Endodermal cell (in vitro differentiated cells): ENCODE results near the gene KIF1B. TPM values are rescaled to one million over a fixed set of nuclear protein-coding genes. Genes with fewer than 3 reads are reported as not detected.

Experiments
- DNase-seq: peaks from one replicate; pipeline ENCODE4 v3.0.0-alpha.2; 2017
- H3K27ac ChIP-seq: 2 replicates; pipeline ENCODE4 v1.5.1; 2013; ENCODE audit warnings: mild to moderate bottlenecking, low read depth, low read length, moderate library complexity
- H3K27me3 ChIP-seq: 2 replicates; pipeline ENCODE4 v1.6.1; 2013; ENCODE audit warnings: mild to moderate bottlenecking, low read length, moderate library complexity; ENCODE audit not compliant: insufficient read depth, control insufficient read depth, poor library complexity, severe bottlenecking
- H3K36me3 ChIP-seq: 2 replicates; pipeline ENCODE4 v1.7.0; 2013; ENCODE audit warnings: mild to moderate bottlenecking, low read length, moderate library complexity; ENCODE audit not compliant: control insufficient read depth, insufficient read depth
- H3K4me1 ChIP-seq: one replicate; pipeline ENCODE4 v1.7.0; 2013; ENCODE audit warnings: low read length; ENCODE audit not compliant: control insufficient read depth, insufficient read depth
- H3K4me3 ChIP-seq: 2 replicates; pipeline ENCODE4 v1.5.1; 2013; ENCODE audit warnings: mild to moderate bottlenecking, low read length, moderate library complexity
- H3K9ac ChIP-seq: 2 replicates; pipeline ENCODE4 v1.6.1; 2013; ENCODE audit warnings: mild to moderate bottlenecking, low read length, moderate library complexity; ENCODE audit not compliant: poor library complexity, severe bottlenecking; ENCODE audit errors: extremely low read depth
- H3K9me3 ChIP-seq: 2 replicates; pipeline ENCODE4 v1.6.1; 2013; ENCODE audit warnings: mild to moderate bottlenecking, low read length, moderate library complexity; ENCODE audit not compliant: control insufficient read depth
- H3K27ac Mint-ChIP-seq: 2 replicates; pipeline ENCODE4 v1.8.0; 2020; ENCODE audit warnings: mixed read lengths
- H3K27me3 Mint-ChIP-seq: 2 replicates; pipeline ENCODE4 v1.8.0; 2021; ENCODE audit warnings: mild to moderate bottlenecking, mixed read lengths; ENCODE audit not compliant: insufficient read depth
- H3K36me3 Mint-ChIP-seq: 2 replicates; pipeline ENCODE4 v1.8.0; 2020; ENCODE audit warnings: low read depth, mixed read lengths
- H3K4me1 Mint-ChIP-seq: 2 replicates; pipeline ENCODE4 v1.8.0; 2020; ENCODE audit warnings: mixed read lengths
- H3K4me3 Mint-ChIP-seq: 2 replicates; pipeline ENCODE4 v1.8.0; 2020; ENCODE audit warnings: mild to moderate bottlenecking, moderate library complexity, mixed read lengths
- H3K9me3 Mint-ChIP-seq: 2 replicates; pipeline ENCODE4 v1.8.0; 2020; ENCODE audit warnings: mild to moderate bottlenecking, mixed read lengths
- WGBS, 2 experiments: methylation state at CpG; one replicate each; pipeline versions ENCODE4 v1.1.5 to v1.1.7; 2013; ENCODE audit warnings: missing lambda C conversion rate in 2 of 2, mixed read lengths in 1 of 2; ENCODE audit not compliant: insufficient coverage in 1 of 2, insufficient read length in 1 of 2; 5-methylcytosine and 5-hydroxymethylcytosine counted together
- total RNA-seq, 2 donors: library from RNA; stranded (reverse); fragmentation: NEBNext Ultra II Directional in 1 of 2; extraction: Animal tissue kit (Norgen Biotek cat#: 25700) in 1 of 2; gene quantifications; 2 replicates in 1 of 2; 3 replicates in 1 of 2; pipeline ENCODE4 v1.2.1, GENCODE V29; 2021
- TF ChIP-seq, protein P1 (sequence below): fragments of 200-600 bp; sonication (generic); conservative IDR thresholded peaks from 2 replicates; pipeline ENCODE4 v1.5.0; 2021; ENCODE audit warnings: antibody characterized with exemption, mild to moderate bottlenecking

The KIF1B gene
- total RNA-seq, 2 donors from 2014 or later: 71.5 to 74.2 TPM

DNA sequence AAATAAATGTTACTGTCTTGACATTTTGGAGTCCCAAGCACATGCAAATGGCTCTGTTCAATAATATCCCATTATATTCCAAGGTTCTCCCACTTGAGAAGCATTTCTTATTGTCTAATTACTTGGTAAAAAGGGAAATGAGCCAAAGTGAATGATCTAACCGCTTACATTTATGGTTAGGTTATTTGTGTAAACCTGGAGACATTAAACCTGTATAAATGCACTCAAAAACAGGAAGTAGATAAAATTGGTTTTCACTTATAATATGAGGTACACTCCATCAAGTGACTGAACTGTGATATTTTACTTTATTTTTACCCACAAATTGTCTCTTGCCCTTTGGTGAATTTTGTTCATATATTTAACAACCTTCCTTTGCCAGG is 26.8 kb downstream of the KIF1B start:
- 92% methylated on average over 1 of the region's 1 CpG; no CpG with 5 or more reads in 1 of the 2 experiments for WGBS, 2 experiments
- H3K4me3 ChIP-seq: no peak overlapping the region
- H3K9ac ChIP-seq: no peak overlapping the region
- H3K36me3 ChIP-seq: peaks cover 43% of the 10 kb centered on the region
- H3K4me1 Mint-ChIP-seq: peaks cover 4% of the 10 kb centered on the region
- H3K27ac ChIP-seq: no peak overlapping the region
- no peaks in the 10 kb centered on the region for H3K27me3 ChIP-seq
- no peak for DNase-seq
- H3K9me3 Mint-ChIP-seq: no peaks in the 10 kb centered on the region
- no peaks in the 10 kb centered on the region for H3K9me3 ChIP-seq
- H3K36me3 Mint-ChIP-seq: peaks cover 25% of the 10 kb centered on the region
- H3K27ac Mint-ChIP-seq: no peak overlapping the region
- no peak overlapping the region for H3K4me3 Mint-ChIP-seq
- TF ChIP-seq, protein P1, sequence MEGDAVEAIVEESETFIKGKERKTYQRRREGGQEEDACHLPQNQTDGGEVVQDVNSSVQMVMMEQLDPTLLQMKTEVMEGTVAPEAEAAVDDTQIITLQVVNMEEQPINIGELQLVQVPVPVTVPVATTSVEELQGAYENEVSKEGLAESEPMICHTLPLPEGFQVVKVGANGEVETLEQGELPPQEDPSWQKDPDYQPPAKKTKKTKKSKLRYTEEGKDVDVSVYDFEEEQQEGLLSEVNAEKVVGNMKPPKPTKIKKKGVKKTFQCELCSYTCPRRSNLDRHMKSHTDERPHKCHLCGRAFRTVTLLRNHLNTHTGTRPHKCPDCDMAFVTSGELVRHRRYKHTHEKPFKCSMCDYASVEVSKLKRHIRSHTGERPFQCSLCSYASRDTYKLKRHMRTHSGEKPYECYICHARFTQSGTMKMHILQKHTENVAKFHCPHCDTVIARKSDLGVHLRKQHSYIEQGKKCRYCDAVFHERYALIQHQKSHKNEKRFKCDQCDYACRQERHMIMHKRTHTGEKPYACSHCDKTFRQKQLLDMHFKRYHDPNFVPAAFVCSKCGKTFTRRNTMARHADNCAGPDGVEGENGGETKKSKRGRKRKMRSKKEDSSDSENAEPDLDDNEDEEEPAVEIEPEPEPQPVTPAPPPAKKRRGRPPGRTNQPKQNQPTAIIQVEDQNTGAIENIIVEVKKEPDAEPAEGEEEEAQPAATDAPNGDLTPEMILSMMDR: no peak
- no peaks in the 10 kb centered on the region for H3K27me3 Mint-ChIP-seq
- no peaks in the 10 kb centered on the region for H3K4me1 ChIP-seq

- Histone ChIP-seq H3K9ac (no peak overlapping the region), H3K27ac (no peak overlapping the region), H3K4me1 (no peaks in the 10 kb centered on the region), H3K36me3 (peaks cover 23% of the 10 kb centered on the region), H3K27me3 (no peaks in the 10 kb centered on the region), H3K4me3 (no peak overlapping the region), H3K9me3 (peaks cover 6% of the 10 kb centered on the region)
- 96 to 97% methylated on average over 6 of the region's 7 CpGs for WGBS, 2 experiments
- DNase-seq: no peak
- no peak overlapping the region for H3K27ac Mint-ChIP-seq
- H3K4me1 Mint-ChIP-seq: peaks cover 6% of the 10 kb centered on the region
- H3K27me3 Mint-ChIP-seq: no peaks in the 10 kb centered on the region
- TF ChIP-seq, protein P1: no peak
- peaks cover 25% of the 10 kb centered on the region for H3K36me3 Mint-ChIP-seq
- no peaks in the 10 kb centered on the region for H3K9me3 Mint-ChIP-seq
- H3K4me3 Mint-ChIP-seq: no peak overlapping the region
These were observed 31.8 kb downstream of the KIF1B start for GRCh38 chr1:10242135-10242534.

DNA sequence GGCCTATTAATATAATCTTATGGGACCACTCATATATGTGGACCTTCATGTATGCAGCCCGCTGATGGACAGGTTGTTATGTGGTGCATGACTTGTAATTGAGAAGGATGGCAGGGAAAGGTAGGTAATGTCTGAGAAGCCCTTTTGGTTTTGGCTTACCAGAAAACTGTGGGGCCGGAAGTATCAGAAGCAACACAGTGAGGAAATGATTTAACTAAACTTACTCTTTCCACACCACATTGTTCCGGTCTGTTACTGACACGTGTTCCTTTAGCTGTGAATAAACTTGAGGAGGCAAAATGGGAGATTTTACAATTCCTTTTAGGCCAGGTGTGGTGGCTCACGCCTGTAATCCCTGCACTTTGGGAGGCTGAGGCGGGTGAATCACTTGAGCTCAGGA is 32.4 kb downstream of the KIF1B start:
- H3K9ac ChIP-seq: no peak overlapping the region
- Mint-ChIP-seq H3K36me3 (peaks cover 20% of the 10 kb centered on the region), H3K4me3 (no peak overlapping the region), H3K27me3 (no peaks in the 10 kb centered on the region), H3K27ac (no peak overlapping the region), H3K4me1 (peaks cover 6% of the 10 kb centered on the region), H3K9me3 (no peaks in the 10 kb centered on the region)
- no peaks in the 10 kb centered on the region for H3K4me1 ChIP-seq
- no peak for DNase-seq
- TF ChIP-seq, protein P1: no peak
- no peaks in the 10 kb centered on the region for H3K27me3 ChIP-seq
- 84 to 97% methylated on average over 4 to 6 of the region's 6 CpGs for WGBS, 2 experiments
- H3K4me3 ChIP-seq: no peak overlapping the region
- H3K36me3 ChIP-seq: peaks cover 23% of the 10 kb centered on the region
- H3K9me3 ChIP-seq: peaks cover 10% of the 10 kb centered on the region
- H3K27ac ChIP-seq: no peak overlapping the region
